GM11168 (cell line): ENCODE data around the gene NRG3.

Experiments
- in situ Hi-C: fragments of 300-500 bp; cut with MboI; formaldehyde crosslinking; loops from one replicate; pipeline ENCODE4 v1.12.0; 2022; ENCODE audit warnings: low sequenced_read_pairs; ENCODE audit not compliant: unreplicated experiment

Gene NRG3

GRCh38 chr10:82071231-82071630 lies 196.2 kb downstream of the NRG3 start:
- in situ Hi-C loops, result no loop called here

GRCh38 chr10:82072124-82072523 lies 197.1 kb downstream of the NRG3 start:
- in situ Hi-C loops, result no loop called here

GRCh38 chr10:82075605-82076004 lies 200.6 kb downstream of the NRG3 start:
- in situ Hi-C loops, result no loop called here

- in situ Hi-C loops, result no loop called here
Measured at GRCh38 chr10:82084496-82084895, 209.5 kb downstream of the NRG3 start.

GRCh38 chr10:82084904-82085303 lies 209.9 kb downstream of the NRG3 start:
- in situ Hi-C loops, result no loop called here

GRCh38 chr10:82089327-82089726 lies 214.3 kb downstream of the NRG3 start:
- in situ Hi-C loops, result no loop called here

GRCh38 chr10:82091413-82091812 lies 216.4 kb downstream of the NRG3 start:
- in situ Hi-C loops, result no loop called here

GRCh38 chr10:82092111-82092510 lies 217.1 kb downstream of the NRG3 start:
- in situ Hi-C loops, result no loop called here

- in situ Hi-C loops, result no loop called here
Measured at GRCh38 chr10:82124713-82125112, 249.7 kb downstream of the NRG3 start.

- in situ Hi-C loops, result no loop called here
Measured at GRCh38 chr10:82128527-82128926, 253.5 kb downstream of the NRG3 start.

- in situ Hi-C loops, result no loop called here
Measured at GRCh38 chr10:82136103-82136502, 261.1 kb downstream of the NRG3 start.

- in situ Hi-C loops, result no loop called here
Measured at GRCh38 chr10:82144153-82144552, 269.2 kb downstream of the NRG3 start.

GRCh38 chr10:82148764-82149163 lies 273.8 kb downstream of the NRG3 start:
- in situ Hi-C loops, result no loop called here

GRCh38 chr10:82149674-82150073 lies 274.7 kb downstream of the NRG3 start:
- in situ Hi-C loops, result no loop called here

GRCh38 chr10:82150123-82150900 lies 275.3 kb downstream of the NRG3 start:
- in situ Hi-C loops, result no loop called here

GRCh38 chr10:82160307-82160706 lies 285.3 kb downstream of the NRG3 start:
- in situ Hi-C loops, result no loop called here

GRCh38 chr10:82161264-82161663 lies 286.3 kb downstream of the NRG3 start:
- in situ Hi-C loops, result no loop called here

GRCh38 chr10:82162549-82163195 lies 287.7 kb downstream of the NRG3 start:
- in situ Hi-C loops, result no loop called here

- in situ Hi-C loops, result no loop called here
Measured at GRCh38 chr10:82171899-82172298, 296.9 kb downstream of the NRG3 start.

- in situ Hi-C loops, result no loop called here
Measured at GRCh38 chr10:82176587-82176986, 301.6 kb downstream of the NRG3 start.

GRCh38 chr10:82190432-82191260 lies 315.7 kb downstream of the NRG3 start:
- in situ Hi-C loops, result no loop called here
